Adrenal gland (tissue), 5 donors: ENCODE data around the gene MED27.

ENCODE experiments used
- POLR2A ChIP-seq, 2 donors: fragments of 450-650 bp; IDR thresholded peaks; one replicate each; pipeline ENCODE4 v1.6.1; 2017; ENCODE audit warnings: antibody characterized with exemption in 2 of 2, mild to moderate bottlenecking in 2 of 2, moderate library complexity in 1 of 2
- TF ChIP-seq, protein P1 (sequence below), 6 experiments: fragments of 450-650 bp in 4 of 6; fragments of 200-600 bp in 2 of 6; sonication (generic) in 1 of 6; IDR thresholded peaks; 1 replicate in 5 of 6; 2 replicates in 1 of 6; pipeline versions ENCODE4 v1.5.1 to v1.8.0; 2016 to 2021; ENCODE audit warnings: antibody characterized with exemption in 6 of 6, mild to moderate bottlenecking in 2 of 6, moderate library complexity in 1 of 6
- donor health status: DM: no; HTN: no; CAD: no.

GRCh38 chr9:132000659-132001058, 79.0 kb downstream of the MED27 start:
- TF ChIP-seq, protein P1, sequence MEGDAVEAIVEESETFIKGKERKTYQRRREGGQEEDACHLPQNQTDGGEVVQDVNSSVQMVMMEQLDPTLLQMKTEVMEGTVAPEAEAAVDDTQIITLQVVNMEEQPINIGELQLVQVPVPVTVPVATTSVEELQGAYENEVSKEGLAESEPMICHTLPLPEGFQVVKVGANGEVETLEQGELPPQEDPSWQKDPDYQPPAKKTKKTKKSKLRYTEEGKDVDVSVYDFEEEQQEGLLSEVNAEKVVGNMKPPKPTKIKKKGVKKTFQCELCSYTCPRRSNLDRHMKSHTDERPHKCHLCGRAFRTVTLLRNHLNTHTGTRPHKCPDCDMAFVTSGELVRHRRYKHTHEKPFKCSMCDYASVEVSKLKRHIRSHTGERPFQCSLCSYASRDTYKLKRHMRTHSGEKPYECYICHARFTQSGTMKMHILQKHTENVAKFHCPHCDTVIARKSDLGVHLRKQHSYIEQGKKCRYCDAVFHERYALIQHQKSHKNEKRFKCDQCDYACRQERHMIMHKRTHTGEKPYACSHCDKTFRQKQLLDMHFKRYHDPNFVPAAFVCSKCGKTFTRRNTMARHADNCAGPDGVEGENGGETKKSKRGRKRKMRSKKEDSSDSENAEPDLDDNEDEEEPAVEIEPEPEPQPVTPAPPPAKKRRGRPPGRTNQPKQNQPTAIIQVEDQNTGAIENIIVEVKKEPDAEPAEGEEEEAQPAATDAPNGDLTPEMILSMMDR (IDR thresholded peaks at IDR 0.05) = no peak
- TF ChIP-seq POLR2A (IDR thresholded peaks at IDR 0.05) = no peak
